ENCODE data around the gene PIP4K2A.
"Not testable (repeated sequence)": the region's sequence is repeated elsewhere in the genome, so short reads cannot be mapped to it uniquely, and the experiment has no call there.

Gene PIP4K2A

GRCh38 chr10:22503315-22504088, 210.9 kb downstream of the PIP4K2A start:
- DNase-seq, result no peak

- DNase-seq, result no peak
Measured at GRCh38 chr10:22501863-22502262, 212.5 kb downstream of the PIP4K2A start.

DNA sequence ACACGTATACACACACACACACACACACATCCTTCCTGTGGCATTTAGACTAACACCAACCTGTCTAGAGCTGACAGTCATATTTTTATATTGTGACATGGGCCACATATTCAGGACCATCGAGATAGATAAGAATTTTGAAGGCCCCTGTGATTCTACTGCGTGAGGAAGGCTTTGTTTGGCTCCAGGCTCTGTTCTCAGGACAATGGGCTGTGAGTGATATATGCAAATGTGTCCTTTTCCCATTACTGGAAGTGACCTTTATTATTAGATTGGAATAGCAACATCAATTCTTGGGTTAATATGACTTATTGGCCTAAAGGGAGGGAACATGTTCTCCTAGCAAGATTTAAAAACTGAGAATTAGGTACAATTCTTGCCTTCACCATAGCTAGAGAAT, 213.0 kb downstream of the PIP4K2A start:
- DNase-seq, result no peak

DNA sequence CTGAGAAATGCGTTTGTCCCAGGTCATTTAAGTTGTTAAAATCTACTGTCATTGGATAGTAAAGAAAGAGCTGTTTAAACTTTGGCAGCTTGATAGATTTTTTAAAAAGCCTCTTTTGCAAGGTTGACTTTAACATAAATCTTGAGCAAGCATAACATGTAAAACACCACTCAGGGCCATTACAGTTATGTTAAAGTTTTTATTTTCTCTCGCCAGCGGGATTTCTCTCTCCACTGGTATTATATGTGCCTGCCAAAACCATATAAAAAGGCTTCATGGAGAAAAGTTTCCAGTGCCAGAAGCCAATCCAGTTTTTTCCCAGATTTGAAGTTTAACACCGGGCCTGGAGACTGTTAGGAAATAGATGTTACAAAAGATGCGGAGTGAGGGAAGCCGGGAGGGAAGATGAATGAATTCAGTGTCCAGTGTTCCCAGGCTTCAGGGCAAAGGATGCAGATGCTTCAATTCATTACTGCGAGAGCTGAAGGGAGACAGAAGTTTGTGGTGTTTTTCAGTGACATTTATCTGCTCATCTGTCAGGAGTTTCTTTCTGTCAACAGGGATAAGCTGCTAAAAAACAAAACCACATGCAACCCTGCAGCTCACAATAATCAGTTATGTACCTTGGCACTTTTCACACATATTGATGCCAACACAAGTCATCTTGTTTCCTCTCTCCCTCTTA, 213.6 kb downstream of the PIP4K2A start:
- no peak for DNase-seq

- DNase-seq, result not testable (repeated sequence)
Measured at GRCh38 chr10:22499973-22500372, 214.4 kb downstream of the PIP4K2A start.

- no peak for DNase-seq
Measured at GRCh38 chr10:22495396-22495795, 219.0 kb downstream of the PIP4K2A start.

GRCh38 chr10:22494007-22494406, 220.4 kb downstream of the PIP4K2A start:
- no peak for DNase-seq

DNA sequence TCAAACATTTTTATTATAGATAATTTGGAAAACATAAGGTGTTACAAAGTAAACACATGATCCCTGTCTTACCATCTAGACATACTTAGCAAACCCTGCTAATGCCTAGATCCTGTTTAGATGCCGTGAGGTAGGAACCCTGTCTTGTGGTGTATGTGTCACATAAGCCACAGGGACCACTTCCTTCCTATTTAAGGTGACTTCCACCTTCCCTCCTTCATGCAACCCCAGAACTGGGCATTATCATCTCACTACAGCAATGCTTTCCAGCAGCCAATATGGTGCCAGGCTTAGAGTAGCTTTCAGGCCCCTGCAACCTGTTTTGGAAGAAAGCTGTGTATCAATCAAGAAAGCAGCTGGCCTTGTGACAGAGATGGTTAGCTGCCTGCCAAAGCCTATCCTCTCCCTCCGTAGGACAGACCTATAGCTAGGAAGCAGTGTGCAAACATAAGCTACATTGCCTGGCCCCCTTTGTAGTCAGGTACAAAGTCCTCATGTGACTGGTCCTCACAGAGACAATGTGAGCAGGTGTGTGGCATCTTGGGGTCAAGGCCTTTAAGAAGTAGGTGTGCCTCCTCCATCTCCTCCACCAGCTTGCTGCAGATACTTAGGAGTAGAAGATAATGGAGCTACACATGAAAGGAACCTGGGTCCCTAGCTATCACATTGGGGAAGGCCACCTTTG, 222.3 kb downstream of the PIP4K2A start:
- DNase-seq, result peak in 3 of 6 experiments; percentile 6 to 37 (median 27)

GRCh38 chr10:22491480-22491879, 222.9 kb downstream of the PIP4K2A start:
- no peak for DNase-seq

DNA sequence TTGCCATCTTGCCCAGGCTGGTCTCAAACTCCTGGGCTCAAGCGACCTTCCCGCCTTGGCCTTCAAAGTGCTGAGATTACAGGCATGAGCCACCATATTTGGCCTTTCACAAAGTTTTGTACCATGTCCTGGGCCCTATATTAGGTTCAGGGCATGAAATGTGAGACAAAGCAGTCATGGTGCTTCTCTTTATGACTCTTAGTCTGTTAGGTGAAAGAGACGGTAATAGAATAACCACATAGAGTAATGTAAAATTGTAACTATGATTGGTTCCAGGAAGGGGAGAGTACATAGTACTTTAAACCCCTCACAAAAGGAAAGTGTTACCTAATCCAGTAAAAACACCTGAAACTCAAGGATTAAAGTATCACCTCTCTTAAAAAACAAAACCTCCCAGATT, 224.4 kb downstream of the PIP4K2A start:
- DNase-seq, result no peak

DNA sequence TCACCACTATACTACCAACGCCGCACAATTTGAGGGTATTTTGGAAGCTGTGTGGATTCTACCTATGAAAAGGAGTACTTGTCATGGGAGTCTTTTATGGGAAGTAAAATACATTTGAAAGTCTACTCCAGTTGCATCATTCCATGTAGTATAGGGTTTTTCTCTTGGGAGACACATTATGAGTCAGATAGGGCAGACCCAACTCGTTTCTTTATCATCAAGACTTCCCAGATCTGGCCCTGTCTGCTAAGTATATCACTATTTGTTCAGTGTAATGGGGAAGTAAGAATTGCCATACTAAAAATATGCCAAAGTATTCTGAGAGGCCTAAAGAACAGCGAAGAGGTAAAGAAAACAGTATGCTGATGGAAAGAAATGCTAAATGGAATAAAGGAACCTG, 224.9 kb downstream of the PIP4K2A start:
- no peak for DNase-seq

DNA sequence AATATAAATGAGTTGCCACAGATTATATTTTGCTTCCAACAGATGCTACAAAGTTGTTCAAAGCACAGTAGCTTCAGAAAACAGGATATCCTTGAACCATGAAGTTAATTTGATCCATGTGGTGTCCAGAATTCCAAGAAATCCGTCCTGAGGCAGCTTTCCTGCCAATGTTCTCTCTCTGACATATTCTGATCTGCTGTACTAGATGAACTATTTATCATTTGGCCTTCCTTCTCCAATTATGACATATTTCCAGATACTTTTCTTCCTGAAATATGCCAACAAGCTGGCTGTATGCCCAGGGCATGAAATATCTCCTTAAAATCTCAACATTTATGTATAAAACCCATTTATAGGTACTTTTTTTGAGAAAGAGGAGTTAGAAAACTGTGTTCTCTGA, 227.9 kb downstream of the PIP4K2A start:
- DNase-seq, result no peak
